Measurements from ENCODE around the gene PGAP1.

- no peak for TF ChIP-seq CTCF (IDR thresholded peaks at IDR 0.05)
- no peak for TF ChIP-seq EZH2 (IDR thresholded peaks at IDR 0.05; ENCODE audit: borderline replicate concordance, insufficient read depth, low read depth, low read length, poor library complexity, severe bottlenecking)
These were observed 117.2 kb downstream of the PGAP1 start, which contains the start of gene C2orf66 for GRCh38 chr2:196809260-196809659.
